NCI-H226 (cell line): ENCODE data around the gene FGF2.
"Not testable (repeated sequence)": the region's sequence is repeated elsewhere in the genome, so short reads cannot be mapped to it uniquely, and the experiment has no call there.

Experiments used
- DNase-seq: peaks from one replicate; pipeline ENCODE4 v3.0.0-alpha.2; 2015

The FGF2 gene

DNA sequence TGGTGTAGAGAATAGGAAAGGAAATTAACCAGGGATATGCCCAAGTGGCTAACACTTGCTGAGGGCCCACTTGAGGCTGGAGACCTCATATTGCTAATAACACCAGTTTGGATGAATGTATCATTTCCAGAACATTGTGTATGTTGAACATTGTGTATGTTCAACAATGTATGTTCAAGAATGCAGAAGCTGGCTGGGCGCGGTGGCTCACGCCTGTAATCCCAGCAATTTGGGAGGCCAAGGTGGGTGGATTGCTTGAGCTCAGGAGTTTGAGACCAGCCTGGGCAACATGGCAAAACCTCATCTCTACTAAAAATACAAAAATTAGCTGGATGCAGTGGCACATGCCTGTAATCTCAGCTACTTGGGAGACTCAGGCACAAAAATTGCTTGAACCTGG lies 23.2 kb downstream of the FGF2 start:
- DNase-seq: not testable (repeated sequence)

DNA sequence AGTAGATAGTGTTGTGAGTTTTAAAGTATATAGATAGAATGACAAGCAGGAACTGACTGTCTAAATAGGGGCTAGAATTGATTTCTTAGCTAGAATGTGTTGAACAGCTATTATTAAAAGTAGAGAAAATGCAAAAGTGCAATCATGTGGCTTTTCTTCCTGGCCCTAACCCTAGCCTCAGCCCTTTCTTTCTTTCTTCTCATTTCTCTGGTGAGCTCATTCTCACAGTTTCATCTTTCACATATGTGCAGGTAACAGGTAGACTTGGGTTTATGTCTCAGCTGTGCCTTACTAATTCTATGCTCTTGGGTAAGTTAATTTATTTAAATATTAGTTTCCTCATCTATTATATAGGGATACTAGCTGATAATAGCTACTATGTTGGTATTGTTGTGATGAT lies 24.9 kb downstream of the FGF2 start:
- no peak for DNase-seq

DNA sequence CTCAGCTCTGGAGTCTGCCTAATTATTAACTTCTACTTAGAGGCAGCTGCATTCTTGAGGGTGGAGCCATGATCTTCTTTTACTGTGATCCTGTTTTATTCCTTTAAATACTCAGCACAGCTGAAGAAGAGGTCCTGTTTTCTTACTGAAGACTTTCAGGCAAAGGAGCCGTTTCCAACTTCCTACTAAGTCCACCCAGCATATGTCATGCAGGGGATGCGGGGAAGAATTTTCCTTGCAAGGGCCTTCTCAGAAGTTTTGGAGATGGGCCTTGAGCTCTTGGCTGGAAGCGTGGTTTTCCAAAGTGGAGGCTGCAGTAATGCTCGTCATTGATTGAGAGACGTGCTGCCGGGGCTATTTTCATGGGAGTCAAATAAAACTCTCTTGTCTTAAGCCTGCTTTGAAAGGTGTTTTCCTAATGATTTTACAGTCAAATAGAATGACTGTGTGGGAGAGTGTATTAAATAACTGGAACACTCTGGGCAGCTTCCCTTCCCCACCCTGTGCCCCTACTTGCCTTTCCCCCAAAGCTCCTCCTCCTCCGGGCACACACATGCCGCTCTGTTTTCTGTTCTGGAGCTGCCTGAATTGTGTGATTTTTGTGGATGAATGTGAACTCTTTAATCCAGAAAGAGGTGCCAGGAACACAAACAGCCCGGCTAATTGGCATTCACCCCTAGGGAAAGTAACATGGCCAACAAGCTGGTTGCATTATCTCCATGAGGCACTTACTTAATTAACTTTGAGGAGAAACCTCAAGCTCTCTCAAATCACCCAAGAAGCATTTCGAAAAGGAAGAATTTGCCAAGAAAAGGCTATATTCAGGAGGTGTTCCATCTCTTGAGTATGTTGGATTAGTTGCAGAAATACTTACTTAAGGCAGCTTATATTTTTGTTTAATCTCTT lies 28.1 kb downstream of the FGF2 start:
- no peak for DNase-seq

DNA sequence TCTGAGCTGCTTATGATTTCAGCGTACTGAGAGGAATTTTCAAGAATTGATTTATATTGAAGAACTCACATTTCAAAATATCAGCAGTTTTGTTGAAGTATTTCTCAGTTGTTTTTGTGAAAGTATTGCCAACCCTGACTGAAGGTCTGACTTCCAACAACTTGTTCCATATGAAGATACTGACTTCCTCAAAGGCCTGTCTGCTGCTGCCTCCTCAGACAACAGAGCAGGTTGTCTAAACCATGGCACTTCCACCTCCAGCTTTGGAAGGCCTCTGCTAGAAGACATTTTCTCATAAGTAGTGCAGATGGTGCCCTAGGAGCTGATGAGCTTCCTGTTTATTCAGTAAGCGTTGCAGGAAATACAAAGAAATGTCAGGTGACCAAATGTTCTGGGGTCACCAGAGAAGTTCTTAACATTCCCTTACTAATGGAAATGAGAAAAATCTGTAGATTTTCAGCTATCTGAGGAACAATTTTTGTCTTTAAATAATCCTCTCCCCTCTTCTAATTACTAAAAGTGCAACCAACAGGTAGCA lies 28.8 kb downstream of the FGF2 start:
- no peak for DNase-seq

DNA sequence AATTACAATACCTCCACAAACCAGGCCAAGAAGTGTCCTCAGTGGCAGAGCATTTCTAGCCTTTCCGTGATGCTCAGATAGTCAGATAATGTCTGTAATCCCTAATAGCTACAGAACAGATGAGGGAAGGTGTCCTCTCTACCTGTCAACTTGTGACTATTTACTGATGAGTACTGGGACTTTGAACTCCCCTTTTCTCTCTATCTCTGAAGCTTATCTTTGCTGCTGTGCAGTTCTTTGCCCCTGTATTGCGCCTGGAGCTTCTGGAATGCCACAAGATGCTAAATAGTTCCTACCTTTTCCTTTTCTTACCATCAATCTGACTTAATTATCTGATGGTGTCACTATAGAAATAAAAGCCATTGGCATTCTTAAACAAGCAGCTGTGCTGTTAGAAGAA lies 30.5 kb downstream of the FGF2 start:
- no peak for DNase-seq

DNA sequence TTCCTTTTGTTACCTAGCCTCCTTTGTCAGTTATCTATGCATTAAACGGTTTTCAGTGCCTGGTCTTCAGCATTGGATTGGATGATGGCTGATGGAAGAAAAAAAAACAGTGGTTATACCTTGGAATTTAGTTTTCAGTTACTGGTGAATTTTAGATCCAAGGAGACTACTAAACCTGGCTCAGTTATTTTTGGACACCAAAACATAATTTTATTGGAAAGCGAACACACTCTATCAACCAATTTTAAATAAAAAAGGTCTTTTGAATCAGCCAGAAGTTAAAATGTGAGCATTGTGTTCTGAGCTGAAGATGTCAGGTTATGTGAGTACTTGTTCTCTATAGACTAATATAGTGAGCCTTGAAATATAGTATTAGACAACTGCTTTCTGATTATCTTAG lies 32.1 kb downstream of the FGF2 start:
- no peak for DNase-seq

DNA sequence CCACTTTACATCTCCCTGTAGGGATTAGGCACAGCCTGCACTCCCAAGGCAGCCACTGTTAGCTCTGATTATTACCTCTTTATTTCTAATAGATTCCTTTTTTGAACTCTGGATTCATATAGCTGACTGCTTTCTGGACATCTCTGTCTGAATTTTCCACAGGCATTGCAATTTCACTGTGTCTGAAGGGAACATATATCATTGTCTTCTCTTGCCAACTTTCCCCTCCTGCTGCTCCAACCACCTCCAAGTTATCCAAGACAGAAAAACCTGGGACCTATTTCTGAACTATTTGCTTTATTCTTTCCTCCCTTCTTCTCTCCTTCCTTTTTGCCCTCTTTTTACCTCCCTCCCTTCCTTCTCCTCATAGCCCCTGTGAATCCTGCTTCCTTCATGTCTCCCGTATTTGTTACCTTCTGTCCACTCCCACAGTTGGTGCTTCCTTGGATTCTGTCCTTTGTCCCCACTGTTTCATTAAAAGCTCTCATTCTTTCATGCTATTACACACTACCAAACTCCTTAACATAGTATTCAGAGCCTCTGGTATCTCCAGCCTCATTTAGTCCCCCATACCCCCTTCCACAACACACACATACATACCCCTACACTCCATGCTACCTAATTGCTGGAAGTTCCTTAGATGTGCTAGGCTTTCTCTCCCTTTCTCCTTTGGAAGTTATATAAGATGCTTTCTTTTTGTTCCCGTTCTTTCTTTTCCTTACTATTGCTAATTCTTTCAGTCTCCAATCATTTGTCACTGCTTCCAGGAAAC lies 34.7 kb downstream of the FGF2 start:
- no peak for DNase-seq

DNA sequence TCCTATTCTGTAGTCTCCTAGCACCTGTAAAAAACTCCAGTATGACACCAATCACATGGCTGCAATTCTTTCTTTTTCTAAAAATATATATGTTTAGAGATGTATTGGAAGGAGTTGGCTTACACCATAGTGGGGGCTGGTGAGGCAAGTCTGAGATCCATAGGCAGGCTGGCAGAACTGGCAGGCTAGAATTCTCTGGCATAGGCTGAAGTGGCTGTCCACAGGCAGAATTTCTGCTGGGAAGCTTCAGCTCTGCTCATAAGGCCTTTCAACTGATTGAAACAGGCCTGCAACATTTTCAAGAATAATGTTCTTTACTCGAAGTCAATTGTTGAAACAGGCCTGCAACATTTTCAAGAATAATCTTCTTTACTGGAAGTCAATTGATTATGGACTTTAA lies 37.0 kb downstream of the FGF2 start:
- DNase-seq: no peak

DNA sequence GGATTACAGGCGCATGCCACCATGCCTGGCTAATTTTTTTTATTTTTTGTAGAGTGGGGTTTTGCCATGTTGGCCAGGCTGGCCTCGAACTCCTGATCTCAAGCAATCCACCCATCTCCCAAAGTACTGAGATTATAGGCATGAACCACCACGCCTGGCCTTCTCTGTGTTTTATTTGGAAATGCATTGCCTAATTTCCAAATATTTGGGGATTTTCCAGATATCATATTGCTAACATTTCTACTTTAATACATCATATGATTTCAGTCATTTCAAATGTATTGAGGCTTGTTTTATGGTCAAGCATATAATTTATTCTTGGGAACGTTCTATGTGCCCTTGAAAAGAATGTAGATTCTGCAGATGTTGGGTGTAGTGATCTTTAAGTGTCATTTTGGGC lies 38.8 kb downstream of the FGF2 start:
- no peak for DNase-seq

DNA sequence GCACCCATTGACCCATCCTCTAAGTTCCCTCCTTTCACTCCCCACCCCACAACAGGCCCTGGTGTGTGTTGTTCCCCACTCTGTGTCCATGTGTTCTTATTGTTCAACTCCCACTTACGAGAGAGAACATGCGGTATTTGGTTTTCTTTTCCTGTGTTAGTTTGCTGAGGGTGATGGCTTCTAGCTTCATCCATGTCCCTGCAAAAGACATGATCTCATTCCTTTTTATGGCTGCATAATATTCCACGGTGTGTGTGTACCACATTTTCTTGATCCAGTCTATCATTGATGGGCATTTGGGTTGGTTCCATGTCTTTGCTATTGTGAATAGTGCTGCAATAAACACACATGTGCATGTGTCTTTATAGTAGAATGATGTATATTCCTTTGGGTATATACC lies 41.6 kb downstream of the FGF2 start:
- not testable (repeated sequence) for DNase-seq

DNA sequence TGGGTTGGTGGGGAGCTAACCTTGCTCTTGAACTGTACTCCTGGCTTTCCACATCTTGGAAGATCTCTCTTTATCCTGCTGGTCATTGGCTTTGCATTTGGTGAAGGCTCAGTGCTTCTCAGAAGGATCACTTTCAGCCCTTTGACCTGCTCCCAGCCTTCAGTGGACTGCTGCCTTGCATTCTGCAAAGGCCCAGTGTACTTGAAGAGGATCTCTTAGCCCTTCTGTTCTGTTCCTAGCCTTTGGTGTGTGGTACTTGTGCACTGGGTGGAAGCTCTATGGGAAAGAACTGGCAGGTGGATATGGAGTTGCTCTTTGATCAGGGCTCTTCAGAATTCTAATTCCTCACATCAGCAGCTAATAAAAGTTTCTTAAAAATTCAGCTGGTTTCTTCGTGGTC lies 46.5 kb downstream of the FGF2 start:
- no peak for DNase-seq

DNA sequence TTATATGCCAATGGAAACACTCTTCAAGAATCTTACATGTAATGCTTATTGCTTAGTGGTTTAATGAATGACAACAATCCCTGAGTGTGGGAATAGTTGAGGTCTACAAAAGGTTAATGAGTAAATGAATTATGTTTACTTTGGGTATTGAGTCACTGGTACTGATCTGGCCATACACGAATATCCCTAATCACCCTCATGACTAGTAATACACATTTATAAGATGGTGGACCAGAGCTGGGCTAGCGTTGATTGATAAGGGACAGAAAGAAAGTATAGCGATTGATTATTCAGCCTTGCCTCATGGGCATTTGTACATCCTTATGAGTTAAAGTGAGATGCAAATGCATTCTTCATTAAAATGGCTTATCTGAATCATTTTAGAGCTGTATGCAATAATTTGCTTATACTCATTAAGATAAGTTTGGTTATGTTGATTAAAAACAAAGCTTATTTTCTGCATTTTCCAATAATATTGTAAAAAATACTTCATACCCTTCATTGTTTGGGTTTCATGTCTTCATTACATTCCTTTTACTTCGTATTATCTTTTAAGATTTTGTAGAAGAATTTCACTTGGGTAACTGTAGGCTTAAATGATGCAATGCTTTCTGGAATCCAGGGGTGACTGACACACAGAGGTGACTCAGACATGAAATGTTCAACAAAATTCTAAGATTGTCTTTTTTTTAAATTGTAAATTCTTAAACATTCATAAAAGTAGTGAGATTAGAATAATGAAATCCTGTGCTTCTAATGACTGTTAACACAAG lies 47.4 kb downstream of the FGF2 start:
- peak; percentile 66 for DNase-seq

DNA sequence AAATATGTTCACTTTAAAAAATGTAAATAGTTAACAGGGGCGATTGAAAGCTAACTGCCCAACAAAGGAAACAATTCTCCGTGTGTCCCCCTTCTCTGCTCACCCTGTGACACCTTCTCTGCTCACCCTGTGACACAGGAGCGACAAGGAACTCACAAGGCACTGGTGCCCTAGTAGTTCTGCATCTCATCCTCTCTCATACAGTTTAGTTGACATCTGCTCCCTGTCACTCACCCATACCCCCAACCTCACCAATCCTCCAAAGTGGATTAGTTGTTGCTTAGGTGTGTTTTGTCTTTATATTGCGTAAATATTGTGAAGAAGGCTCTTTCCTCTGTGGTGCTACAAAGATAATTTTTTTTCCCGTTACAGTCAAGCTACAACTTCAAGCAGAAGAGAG lies 49.3 kb downstream of the FGF2 start:
- no peak for DNase-seq

DNA sequence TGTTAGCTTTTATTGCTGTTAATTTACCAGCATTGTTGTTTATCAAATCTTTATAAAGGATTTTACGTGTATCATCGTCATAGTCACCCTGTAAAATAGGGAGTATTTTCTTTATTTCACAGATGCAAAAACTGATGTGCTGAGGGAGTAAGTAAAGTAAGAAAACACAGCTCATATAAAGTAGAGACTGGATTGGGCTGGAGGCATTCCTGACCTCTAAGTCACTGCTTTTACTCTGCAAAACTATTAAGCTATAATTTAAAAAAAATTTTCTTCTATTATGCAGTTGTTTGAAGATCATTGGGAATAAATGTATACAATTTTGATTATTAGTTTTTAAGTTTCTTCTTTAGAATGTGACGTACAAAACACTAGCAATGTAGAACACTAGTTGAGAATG lies 49.8 kb downstream of the FGF2 start:
- no peak for DNase-seq

DNA sequence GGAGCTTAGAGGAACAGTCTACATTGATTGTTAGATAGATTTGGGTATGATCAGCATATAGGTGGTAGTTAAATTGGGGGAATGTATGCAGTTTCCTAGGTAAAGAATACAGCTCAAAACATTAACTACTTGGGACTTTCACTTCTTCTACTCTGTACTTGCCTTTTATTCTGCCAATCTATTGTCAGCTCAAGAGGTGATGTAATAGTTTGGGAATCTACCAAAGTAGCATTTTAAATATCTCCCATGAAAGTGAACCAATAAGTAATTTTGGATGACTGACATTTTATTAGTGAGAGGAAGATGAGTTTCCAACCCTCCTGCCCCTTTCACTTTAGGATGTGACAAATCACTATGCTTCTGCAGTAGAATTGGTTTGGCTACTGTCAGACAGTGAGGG lies 52.4 kb downstream of the FGF2 start:
- no peak for DNase-seq

DNA sequence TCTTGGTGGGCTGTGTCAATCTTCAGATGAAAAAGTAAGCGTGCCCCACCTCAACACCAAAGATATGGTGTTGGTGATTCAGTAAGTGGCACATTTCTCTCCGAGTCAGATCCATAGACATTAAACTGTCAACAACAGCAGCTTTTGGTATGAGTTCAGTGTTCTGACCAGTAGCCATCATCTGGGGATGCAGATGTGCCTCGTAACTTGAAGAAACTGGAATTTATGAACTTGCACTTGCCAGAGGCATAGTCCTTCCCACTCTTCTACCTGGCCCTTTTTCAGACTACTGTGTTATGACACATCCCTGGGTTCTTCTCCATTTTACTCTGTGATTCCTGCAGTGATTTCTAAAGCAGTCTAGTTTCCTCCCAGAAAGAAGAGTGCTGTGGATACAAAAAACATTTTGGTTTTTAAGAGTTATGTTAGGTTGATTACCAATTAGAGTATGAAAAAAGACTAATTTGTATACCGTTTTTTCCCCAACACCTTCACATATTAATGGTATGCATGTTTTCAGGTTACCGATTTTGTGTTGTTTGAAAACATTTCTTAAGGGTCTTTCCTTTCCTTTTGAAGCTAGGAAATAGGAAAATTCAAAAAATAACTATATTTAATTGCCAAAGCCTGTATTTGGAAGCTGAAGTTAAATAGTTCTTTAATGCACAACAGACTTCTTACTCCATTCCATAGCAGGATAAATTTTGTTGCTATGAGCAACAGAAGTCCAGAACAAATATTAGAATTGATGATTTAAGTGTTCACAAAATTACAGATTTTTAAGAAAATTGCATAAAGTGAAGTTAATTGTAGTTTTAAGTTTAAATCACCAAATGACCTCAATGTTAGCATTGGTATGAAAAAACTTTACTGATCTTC lies 56.5 kb downstream of the FGF2 start:
- DNase-seq: no peak

DNA sequence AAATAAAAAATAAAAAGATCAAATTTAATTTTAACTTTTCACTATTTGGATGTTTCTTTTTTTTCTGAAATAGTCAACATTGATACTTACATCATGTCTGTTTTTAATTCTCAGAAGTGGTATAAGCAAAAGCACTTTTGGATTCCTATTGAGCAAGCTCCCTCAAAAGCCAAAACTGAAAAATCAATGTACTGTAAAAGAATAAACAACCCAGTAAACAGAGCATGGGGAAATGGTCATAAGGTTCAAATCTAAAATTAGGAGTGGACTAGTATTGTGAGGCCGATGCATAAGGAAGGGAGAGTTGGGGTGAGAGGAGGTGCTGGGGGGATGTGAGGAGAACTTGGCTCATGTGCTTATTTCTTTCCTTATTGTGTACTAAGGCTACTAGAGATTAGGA lies 57.9 kb downstream of the FGF2 start:
- DNase-seq: no peak

DNA sequence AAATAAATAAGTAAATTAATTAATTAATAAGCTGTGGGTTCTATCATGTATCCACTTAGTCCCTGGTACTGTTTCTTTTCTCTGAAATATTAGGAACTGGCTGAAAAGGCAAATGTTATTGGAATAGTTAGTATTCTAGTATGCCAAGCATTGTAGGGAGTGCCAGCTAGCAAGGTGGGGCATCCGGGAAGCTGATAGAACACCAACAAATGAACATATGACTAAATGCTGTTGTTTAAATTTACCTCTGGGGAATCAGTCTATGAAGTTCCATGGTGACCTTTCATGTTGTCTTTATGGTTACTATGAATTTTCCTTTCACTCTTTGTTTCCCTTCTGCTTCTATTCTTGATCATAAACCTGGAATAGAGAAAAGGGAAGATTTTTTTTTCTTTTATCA lies 63.1 kb downstream of the FGF2 start:
- DNase-seq: peak; percentile 37

DNA sequence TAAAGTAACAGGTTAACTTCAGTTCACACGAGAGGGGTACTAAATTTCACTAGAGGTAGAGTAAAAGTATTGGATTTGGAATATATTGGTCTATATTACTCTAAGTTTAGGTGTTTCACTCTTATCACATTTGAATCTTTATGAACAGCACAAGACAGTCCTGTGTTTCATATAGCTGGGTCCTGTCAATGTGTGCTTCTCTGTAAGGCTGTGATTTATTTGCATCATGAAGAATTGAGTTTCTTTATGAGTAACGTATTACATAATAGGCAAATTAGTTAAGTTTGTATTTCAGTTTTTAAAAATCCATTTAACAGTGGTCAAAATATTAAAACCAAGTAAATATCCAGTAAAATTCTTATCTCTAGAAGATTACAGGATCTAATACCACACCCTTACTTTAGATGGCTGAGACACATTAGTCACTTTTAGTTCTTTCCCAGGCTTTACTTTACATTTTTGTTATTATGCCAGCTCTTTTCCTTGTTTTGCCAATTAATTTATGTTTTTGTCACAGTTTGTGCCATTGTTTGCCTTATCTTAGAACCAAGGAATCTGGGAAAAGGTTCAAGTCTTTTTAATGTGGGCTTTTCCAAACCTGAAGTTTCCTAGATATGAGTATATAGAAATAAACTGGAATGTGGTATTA lies 63.6 kb downstream of the FGF2 start:
- peak; percentile 28 for DNase-seq

DNA sequence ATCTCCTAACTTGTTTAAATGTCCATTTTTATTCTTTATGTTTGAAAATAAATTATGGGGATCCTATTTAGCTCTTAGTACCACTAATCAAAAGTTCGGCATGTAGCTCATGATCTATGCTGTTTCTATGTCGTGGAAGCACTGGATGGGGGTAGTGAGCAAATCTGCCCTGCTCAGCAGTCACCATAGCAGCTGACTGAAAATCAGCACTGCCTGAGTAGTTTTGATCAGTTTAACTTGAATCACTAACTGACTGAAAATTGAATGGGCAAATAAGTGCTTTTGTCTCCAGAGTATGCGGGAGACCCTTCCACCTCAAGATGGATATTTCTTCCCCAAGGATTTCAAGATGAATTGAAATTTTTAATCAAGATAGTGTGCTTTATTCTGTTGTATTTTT lies 68.2 kb downstream of the FGF2 start:
- no peak for DNase-seq

DNA sequence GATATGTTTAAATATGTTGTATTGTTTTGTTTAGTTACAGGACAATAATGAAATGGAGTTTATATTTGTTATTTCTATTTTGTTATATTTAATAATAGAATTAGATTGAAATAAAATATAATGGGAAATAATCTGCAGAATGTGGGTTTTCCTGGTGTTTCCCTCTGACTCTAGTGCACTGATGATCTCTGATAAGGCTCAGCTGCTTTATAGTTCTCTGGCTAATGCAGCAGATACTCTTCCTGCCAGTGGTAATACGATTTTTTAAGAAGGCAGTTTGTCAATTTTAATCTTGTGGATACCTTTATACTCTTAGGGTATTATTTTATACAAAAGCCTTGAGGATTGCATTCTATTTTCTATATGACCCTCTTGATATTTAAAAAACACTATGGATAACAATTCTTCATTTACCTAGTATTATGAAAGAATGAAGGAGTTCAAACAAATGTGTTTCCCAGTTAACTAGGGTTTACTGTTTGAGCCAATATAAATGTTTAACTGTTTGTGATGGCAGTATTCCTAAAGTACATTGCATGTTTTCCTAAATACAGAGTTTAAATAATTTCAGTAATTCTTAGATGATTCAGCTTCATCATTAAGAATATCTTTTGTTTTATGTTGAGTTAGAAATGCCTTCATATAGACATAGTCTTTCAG lies 68.8 kb downstream of the FGF2 start:
- no peak for DNase-seq
